ENCODE data around the gene RXRG. TPM values are rescaled to one million over a fixed set of nuclear protein-coding genes. Genes with fewer than 3 reads are reported as not detected.

RXRG gene
- total RNA-seq, 6 donors from 2014 or later: 2.3 to 6.1 (median 3.4) TPM; not detected in 2

DNA sequence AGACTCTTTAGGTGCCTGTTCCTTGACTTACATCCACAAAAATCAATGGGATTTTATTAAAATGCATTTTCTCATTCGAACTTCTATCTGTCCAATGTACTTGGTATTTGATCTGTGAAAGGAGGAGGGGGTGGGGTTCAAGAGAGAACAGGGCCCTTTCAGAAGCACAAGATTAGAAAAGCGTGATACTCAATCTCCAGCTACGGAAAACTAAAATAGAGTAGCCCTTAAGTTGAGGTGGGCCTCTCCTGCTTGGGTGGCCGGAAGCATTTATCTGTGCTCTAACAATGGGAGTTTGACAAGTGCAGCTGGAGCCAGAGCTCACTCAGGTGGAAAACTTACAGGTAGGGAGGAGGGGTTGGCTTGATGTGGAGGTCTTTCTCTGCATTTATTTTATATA, 462 bp upstream of the RXRG start:
- TF ChIP-seq, protein P1, sequence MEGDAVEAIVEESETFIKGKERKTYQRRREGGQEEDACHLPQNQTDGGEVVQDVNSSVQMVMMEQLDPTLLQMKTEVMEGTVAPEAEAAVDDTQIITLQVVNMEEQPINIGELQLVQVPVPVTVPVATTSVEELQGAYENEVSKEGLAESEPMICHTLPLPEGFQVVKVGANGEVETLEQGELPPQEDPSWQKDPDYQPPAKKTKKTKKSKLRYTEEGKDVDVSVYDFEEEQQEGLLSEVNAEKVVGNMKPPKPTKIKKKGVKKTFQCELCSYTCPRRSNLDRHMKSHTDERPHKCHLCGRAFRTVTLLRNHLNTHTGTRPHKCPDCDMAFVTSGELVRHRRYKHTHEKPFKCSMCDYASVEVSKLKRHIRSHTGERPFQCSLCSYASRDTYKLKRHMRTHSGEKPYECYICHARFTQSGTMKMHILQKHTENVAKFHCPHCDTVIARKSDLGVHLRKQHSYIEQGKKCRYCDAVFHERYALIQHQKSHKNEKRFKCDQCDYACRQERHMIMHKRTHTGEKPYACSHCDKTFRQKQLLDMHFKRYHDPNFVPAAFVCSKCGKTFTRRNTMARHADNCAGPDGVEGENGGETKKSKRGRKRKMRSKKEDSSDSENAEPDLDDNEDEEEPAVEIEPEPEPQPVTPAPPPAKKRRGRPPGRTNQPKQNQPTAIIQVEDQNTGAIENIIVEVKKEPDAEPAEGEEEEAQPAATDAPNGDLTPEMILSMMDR (IDR thresholded peaks at IDR 0.05): no peak
- TF ChIP-seq POLR2AphosphoS5 (IDR thresholded peaks at IDR 0.05) (no peak), EP300 (IDR thresholded peaks at IDR 0.05) (no peak), POLR2A (IDR thresholded peaks at IDR 0.05) (no peak)
- Histone ChIP-seq H3K9me3 (no peaks in the 10 kb centered on the region), H3K27ac (no peak overlapping the region), H3K4me3 (peak overlapping the region in 3 of 4 donors; percentile 35 to 48 (median 36)), H3K27me3 (no peaks in the 10 kb centered on the region), H3K4me1 (peaks cover 3 to 14% (median 12%) of the 10 kb centered on the region in 4 donors), H3K36me3 (no peaks in the 10 kb centered on the region)
- WGBS, 2 donors: 62 to 66% methylated on average over 4 of the region's 4 CpGs
- DNase-seq (no peak), ATAC-seq (ENCODE audit: low FRiP score in 2 of 2) (no peak)

DNA sequence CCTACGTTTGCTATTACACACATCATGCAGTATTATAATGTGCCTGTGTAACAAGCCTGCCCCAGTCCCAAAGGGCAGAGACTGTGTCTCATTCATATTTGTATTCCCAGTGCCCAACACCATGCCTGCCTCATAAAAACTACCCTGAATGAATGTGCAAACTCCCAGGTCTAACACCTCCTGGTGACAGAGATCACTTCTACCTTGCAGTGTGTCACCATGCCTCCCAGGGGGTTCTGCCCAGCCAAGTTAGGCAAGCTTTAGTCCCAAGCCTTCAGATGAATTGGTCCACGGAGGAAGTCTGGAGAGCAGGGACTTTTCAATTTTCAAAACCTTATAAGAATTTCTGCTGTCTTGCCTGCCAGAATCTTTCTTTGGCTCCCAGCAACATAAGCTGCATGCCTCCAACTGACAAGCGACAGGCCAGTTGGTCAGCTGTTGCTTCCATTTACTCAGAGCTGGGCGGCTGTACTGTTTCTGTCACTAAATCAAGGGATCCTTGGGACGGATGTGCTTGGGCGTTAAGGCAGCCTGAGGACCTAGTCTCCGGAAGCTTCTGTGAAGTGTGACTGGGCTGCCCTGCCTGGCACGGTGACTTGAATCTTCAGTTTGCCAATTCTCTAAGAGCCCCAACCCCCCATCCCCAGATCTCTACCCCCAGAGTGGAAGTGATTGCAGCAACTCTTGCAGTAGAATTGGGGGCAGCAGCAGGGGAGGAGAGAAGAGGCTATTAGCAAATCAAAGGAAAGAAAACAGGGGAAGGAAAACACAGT, 1.2 kb downstream of the RXRG start:
- no peak for TF ChIP-seq EP300 (IDR thresholded peaks at IDR 0.05)
- peak in 1 of 2 donors; percentile 41 for TF ChIP-seq POLR2AphosphoS5 (IDR thresholded peaks at IDR 0.05)
- TF ChIP-seq, protein P1 (IDR thresholded peaks at IDR 0.05): no peak
- H3K9me3 ChIP-seq: no peaks in the 10 kb centered on the region
- H3K4me3 ChIP-seq: peak overlapping the region in 3 of 4 donors; percentile 35 to 48 (median 36)
- peak in 1 of 2 donors; percentile 54 for DNase-seq
- no peaks in the 10 kb centered on the region for H3K27me3 ChIP-seq
- H3K27ac ChIP-seq: peak overlapping the region in 3 of 4 donors; percentile 15 to 45 (median 28)
- H3K36me3 ChIP-seq: no peaks in the 10 kb centered on the region
- H3K4me1 ChIP-seq: peaks cover 3 to 20% (median 14%) of the 10 kb centered on the region in 4 donors
- ATAC-seq (ENCODE audit: low FRiP score in 2 of 2): peak; percentile 28 to 51
- WGBS, 2 donors: 5 to 10% methylated on average over 8 of the region's 8 CpGs

DNA sequence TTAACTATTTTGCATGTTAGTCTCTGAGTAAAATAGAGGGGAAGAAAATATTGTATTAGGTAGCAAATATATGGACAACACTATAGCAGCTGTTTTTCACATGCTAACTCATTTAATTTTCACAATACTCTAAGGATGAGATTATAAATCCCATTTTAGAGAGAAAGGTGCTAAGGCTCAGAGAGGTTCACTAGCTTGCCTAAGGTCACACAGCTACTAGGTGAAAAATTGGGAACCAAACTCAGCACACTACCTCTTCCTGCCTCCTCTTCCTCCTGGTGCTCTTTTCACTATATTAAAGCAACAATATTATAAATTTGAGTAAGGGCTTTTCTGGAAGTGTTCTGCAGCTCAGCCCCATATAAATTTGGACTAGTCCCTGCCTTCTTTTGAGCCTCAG, 2.3 kb downstream of the RXRG start:
- Histone ChIP-seq H3K27me3 (no peaks in the 10 kb centered on the region), H3K4me3 (no peak overlapping the region), H3K4me1 (peaks cover 3 to 20% (median 14%) of the 10 kb centered on the region in 4 donors), H3K36me3 (no peaks in the 10 kb centered on the region), H3K27ac (peak overlapping the region in 2 of 4 donors; percentile 15 to 56), H3K9me3 (no peaks in the 10 kb centered on the region)
- TF ChIP-seq, protein P1 (IDR thresholded peaks at IDR 0.05): no peak
- TF ChIP-seq POLR2AphosphoS5 (IDR thresholded peaks at IDR 0.05) (no peak), EP300 (IDR thresholded peaks at IDR 0.05) (no peak), POLR2A (IDR thresholded peaks at IDR 0.05) (no peak)
- ATAC-seq (ENCODE audit: low FRiP score in 2 of 2) (no peak), DNase-seq (no peak)

DNA sequence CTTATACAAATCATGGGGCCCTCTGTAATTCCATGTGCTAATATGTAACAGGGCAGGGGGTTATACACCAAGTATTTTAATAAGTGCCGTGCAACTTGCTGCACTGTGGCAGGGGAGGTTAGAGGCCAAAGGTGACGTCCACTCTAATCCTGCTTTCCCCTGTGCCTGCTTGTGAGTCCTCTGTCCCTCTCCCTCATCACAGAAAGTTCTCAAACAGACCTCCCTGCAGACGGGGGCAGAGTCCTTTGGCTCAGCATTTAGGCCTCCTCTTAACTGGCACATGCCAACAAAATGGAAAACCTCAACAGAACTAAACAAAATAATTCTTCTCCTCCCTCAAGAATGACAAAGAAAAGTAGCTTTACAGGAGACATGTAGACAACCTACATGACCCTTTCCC, 2.9 kb downstream of the RXRG start:
- no peak for ATAC-seq (ENCODE audit: low FRiP score in 2 of 2)
- Histone ChIP-seq H3K9me3 (no peaks in the 10 kb centered on the region), H3K4me1 (peaks cover 3 to 20% (median 14%) of the 10 kb centered on the region in 4 donors), H3K27ac (peak overlapping the region in 2 of 4 donors; percentile 40 to 56), H3K27me3 (no peaks in the 10 kb centered on the region), H3K4me3 (no peak overlapping the region), H3K36me3 (no peaks in the 10 kb centered on the region)
- no peak for DNase-seq
- 75 to 87% methylated on average over 3 of the region's 3 CpGs for WGBS, 2 donors
- TF ChIP-seq POLR2AphosphoS5 (IDR thresholded peaks at IDR 0.05): no peak
- no peak for TF ChIP-seq POLR2A (IDR thresholded peaks at IDR 0.05)
- TF ChIP-seq, protein P1 (IDR thresholded peaks at IDR 0.05): no peak
- no peak for TF ChIP-seq EP300 (IDR thresholded peaks at IDR 0.05)
